OCI-LY7 (cell line): Measurements from ENCODE around the gene NLRC4. TPM values are rescaled to one million over a fixed set of nuclear protein-coding genes. Genes with fewer than 3 reads are reported as not detected.

Experiments
- BruUV-seq: library from RNA; stranded (reverse); fragments of 400-500 nt; replicated peaks from 2 replicates; lab custom pipeline; 2021; lab: Mats Ljungman, UMichigan
- CTCF ChIA-PET: fragments of 300-600 bp; sonication (Branson Sonifier 250); formaldehyde crosslinking; loops from one replicate; lab custom pipeline; 2022; ENCODE audit warnings: antibody characterized with exemption; ENCODE audit not compliant: unreplicated experiment; lab: Charles Lee
- POLR2A ChIA-PET: fragments of 300-600 bp; sonication (Branson Sonifier 250); formaldehyde crosslinking; loops from one replicate; lab custom pipeline; 2022; ENCODE audit warnings: antibody characterized with exemption; lab: Charles Lee
- DNase-seq: peaks from one replicate; pipeline ENCODE4 v3.0.0-alpha.2; 2015; ENCODE audit warnings: low spot score
- H2AFZ ChIP-seq: fragments of 200-600 bp; sonication (generic), shearing (Covaris generic); 2 replicates; pipeline ENCODE4 v1.6.1; 2014; ENCODE audit warnings: mild to moderate bottlenecking, antibody characterized with exemption, low read length, moderate library complexity
- H3K27ac ChIP-seq: fragments of 200-600 bp; sonication (generic); 2 replicates; pipeline ENCODE4 v1.5.1; 2014; ENCODE audit warnings: mixed run types, low read depth, mild to moderate bottlenecking, moderate library complexity, low read length, inconsistent platforms; ENCODE audit not compliant: poor library complexity, severe bottlenecking
- H3K36me3 ChIP-seq: fragments of 200-600 bp; sonication (generic); 2 replicates; pipeline ENCODE4 v1.6.1; 2014; ENCODE audit warnings: mild to moderate bottlenecking, antibody characterized with exemption, low read length, moderate library complexity, mixed read lengths; ENCODE audit not compliant: insufficient read depth
- H3K4me1 ChIP-seq: fragments of 200-600 bp; sonication (generic); 2 replicates; pipeline ENCODE4 v1.5.1; 2014; ENCODE audit warnings: mild to moderate bottlenecking, low read length; ENCODE audit not compliant: insufficient read depth, poor library complexity, severe bottlenecking
- H3K4me2 ChIP-seq: fragments of 200-600 bp; sonication (generic); 2 replicates; pipeline ENCODE4 v1.6.1; 2014; ENCODE audit warnings: mild to moderate bottlenecking, low read length
- H3K4me3 ChIP-seq: fragments of 200-600 bp; sonication (generic); 2 replicates; pipeline ENCODE4 v1.5.1; 2014; ENCODE audit warnings: mild to moderate bottlenecking, low read depth, low read length; ENCODE audit not compliant: poor library complexity, severe bottlenecking
- H3K79me2 ChIP-seq: fragments of 200-600 bp; sonication (generic); 2 replicates; pipeline ENCODE4 v1.6.1; 2016; ENCODE audit warnings: low read depth, mild to moderate bottlenecking, low read length, moderate library complexity, mixed read lengths; ENCODE audit not compliant: insufficient read depth
- H3K9me2 ChIP-seq: fragments of 200-600 bp; sonication (generic); 2 replicates; pipeline ENCODE4 v1.6.1; 2016; ENCODE audit warnings: mild to moderate bottlenecking, low read length, mixed read lengths; ENCODE audit not compliant: insufficient read depth
- H3K9me3 ChIP-seq: fragments of 200-600 bp; sonication (generic); 2 replicates; pipeline ENCODE4 v1.6.1; 2014; ENCODE audit warnings: mild to moderate bottlenecking, mixed run types, low read length, mixed read lengths
- H4K20me1 ChIP-seq: fragments of 200-600 bp; sonication (generic); 2 replicates; pipeline ENCODE4 v1.6.1; 2014; ENCODE audit warnings: mild to moderate bottlenecking, antibody characterized with exemption, low read length, moderate library complexity, mixed read lengths; ENCODE audit not compliant: insufficient read depth
- CTCF ChIP-seq: fragments of 200-600 bp; sonication (generic); conservative IDR thresholded peaks from 2 replicates; pipeline ENCODE4 v1.5.1; 2014; ENCODE audit warnings: mild to moderate bottlenecking, antibody characterized with exemption, low read length, moderate library complexity, mixed read lengths
- EZH2phosphoT487 ChIP-seq: fragments of 200-600 bp; sonication (generic); IDR thresholded peaks from 2 replicates; pipeline ENCODE4 v1.6.1; 2018; ENCODE audit warnings: low read depth, borderline replicate concordance, mild to moderate bottlenecking, mixed run types, antibody characterized with exemption, low read length, moderate library complexity, mixed read lengths
- intact Hi-C: fragments of 100-400 bp; cut with micrococcal nuclease; formaldehyde crosslinking; loops from one replicate; pipeline ENCODE4 v1.10.0; 2022; ENCODE audit not compliant: unreplicated experiment
- total RNA-seq, 2 experiments: library from RNA; depleted of rRNA in 1 of 2; stranded (reverse); fragments of >200 nt in 1 of 2; shearing (Covaris generic) in 1 of 2; gene quantifications; 2 replicates each; pipeline ENCODE4 v1.2.3, GENCODE V29; 2014 to 2022

Gene NLRC4
- total RNA-seq, 2 experiments from 2014 or later = not detected

- H3K36me3 ChIP-seq = no peaks in the 10 kb centered on the region
- H3K4me1 ChIP-seq = no peaks in the 10 kb centered on the region
- H3K9me2 ChIP-seq = no peaks in the 10 kb centered on the region
- POLR2A ChIA-PET = interaction anchor here (0.7 kb wide), 1 partner anchor 477 kb away, joined by 3 read pairs; no protein-coding TSS in a partner anchor
- no peaks in the 10 kb centered on the region for H3K9me3 ChIP-seq
- TF ChIP-seq CTCF = no peak
- TF ChIP-seq EZH2phosphoT487 = no peak
- CTCF ChIA-PET = interaction anchor here (0.6 kb wide), 1 partner anchor 658 kb away, joined by 3 read pairs; no protein-coding TSS in a partner anchor
- H4K20me1 ChIP-seq = no peaks in the 10 kb centered on the region
- no peak overlapping the region for H2AFZ ChIP-seq
- H3K79me2 ChIP-seq = no peaks in the 10 kb centered on the region
- no peak overlapping the region for H3K4me3 ChIP-seq
- H3K27ac ChIP-seq = no peak overlapping the region
- no peak for DNase-seq
- BruUV-seq = no TSS peak
- intact Hi-C loops = no loop called here
- no peak overlapping the region for H3K4me2 ChIP-seq
Measured at GRCh38 chr2:32246911-32247310, 17.8 kb downstream of the NLRC4 start.

GRCh38 chr2:32242331-32242730 lies 22.4 kb downstream of the NLRC4 start:
- Histone ChIP-seq H3K27ac (no peak overlapping the region), H3K4me3 (no peak overlapping the region), H4K20me1 (no peaks in the 10 kb centered on the region), H2AFZ (no peak overlapping the region), H3K36me3 (no peaks in the 10 kb centered on the region), H3K9me2 (no peaks in the 10 kb centered on the region), H3K79me2 (no peaks in the 10 kb centered on the region), H3K4me1 (no peaks in the 10 kb centered on the region), H3K9me3 (no peaks in the 10 kb centered on the region), H3K4me2 (no peak overlapping the region)
- ChIA-PET CTCF (no interaction called here), POLR2A (no interaction called here)
- BruUV-seq = no TSS peak
- intact Hi-C loops = no loop called here
- no peak for TF ChIP-seq CTCF
- TF ChIP-seq EZH2phosphoT487 = no peak
- no peak for DNase-seq

- intact Hi-C loops = no loop called here
- Histone ChIP-seq H3K9me3 (no peaks in the 10 kb centered on the region; the same call in 1 of the 2 replicates), H3K4me2 (no peak overlapping the region), H3K4me3 (no peak overlapping the region), H3K9me2 (no peaks in the 10 kb centered on the region), H4K20me1 (no peaks in the 10 kb centered on the region), H3K4me1 (no peaks in the 10 kb centered on the region), H2AFZ (no peak overlapping the region), H3K27ac (no peak overlapping the region), H3K79me2 (no peaks in the 10 kb centered on the region), H3K36me3 (no peaks in the 10 kb centered on the region)
- DNase-seq = no peak
- no peak for TF ChIP-seq EZH2phosphoT487
- no peak for TF ChIP-seq CTCF
- CTCF ChIA-PET = no interaction called here
- POLR2A ChIA-PET = no interaction called here
- no TSS peak for BruUV-seq
Measured at GRCh38 chr2:32237996-32238395, 26.7 kb downstream of the NLRC4 start.
